Measurements from ENCODE around the gene NDST1. TPM values are rescaled to one million over a fixed set of nuclear protein-coding genes. Genes with fewer than 3 reads are reported as not detected.

NDST1 gene
- total and polyA plus RNA-seq, 10 of the 15 experiments (the other 5 are each of a cell fraction or from before 2014, with no cell fraction given), result 0.20 to 53.5 (median 12.9) TPM

- ATAC-seq, result peak; percentile 91
- intact Hi-C loops (cut with micrococcal nuclease; ENCODE audit: unreplicated experiment) (loop anchor here (1.0 to 5.0 kb wide), 5 partner anchors 96 to 604 kb away; partner anchors contain the start of genes RBM22 and SMIM3), in situ Hi-C loops (cut with MboI) (loop anchor here (5.0 kb wide), 2 partner anchors 92 to 287 kb away; partner anchors contain the start of gene IRGM)
- peaks cover 14% of the 10 kb centered on the region for H3K4me1 ChIP-seq (ENCODE audit: control insufficient read depth, insufficient read depth, low read length)
- no TSS peak for BruUV-seq (replicated peaks)
- no peaks in the 10 kb centered on the region; a peak in 1 of 4 replicates for H3K36me3 ChIP-seq (ENCODE audit: control insufficient read depth in 2 of 2, insufficient read depth in 2 of 2, low read length in 1 of 2)
- SMC1A ChIA-PET (ENCODE audit: uncharacterized antibody, unreplicated experiment), result interaction anchor here (0.7 to 8.2 kb wide), 37 partner anchors 8 to 604 kb away, joined by 3 to 61 read pairs (median 4); partner anchors contain the start of genes DCTN4, IRGM, MYOZ3 and RBM22
- no peak overlapping the region for H3K4me3 ChIP-seq
- RAD21 ChIA-PET (ENCODE audit: unreplicated experiment), result interaction anchor here (0.6 to 6.2 kb wide), 21 partner anchors 13 to 429 kb away, joined by 3 to 59 read pairs (median 4); partner anchors contain the start of genes IRGM and RBM22
- TF ChIP-seq RB1 (IDR thresholded peaks at IDR 0.05; ENCODE audit: borderline replicate concordance), result peak; percentile 41; the same call in 1 of the 2 replicates
- TF ChIP-seq CEBPZ (IDR thresholded peaks at IDR 0.05; ENCODE audit: low read depth, low read length), result no peak
- peak; percentile 63; the same call in 1 of the 2 replicates for TF ChIP-seq YY1 (IDR thresholded peaks at IDR 0.05; ENCODE audit: low read depth, low read length)
- TF ChIP-seq SMAD1 (IDR thresholded peaks at IDR 0.05; ENCODE audit: low read depth, partially characterized antibody), result no peak
- TF ChIP-seq CTCF (IDR thresholded peaks at IDR 0.05 in 2 of 3, conservative IDR thresholded peaks at IDR 0.05 in 1 of 3; ENCODE audit: control insufficient read depth in 2 of 3, extremely low read depth in 1 of 3, insufficient read depth in 1 of 3, low read depth in 3 of 3, low read length in 3 of 3), result peak; percentile 75 to 89 (median 86)
- TF ChIP-seq RELB (IDR thresholded peaks at IDR 0.05; ENCODE audit: low read depth), result no peak
- TF ChIP-seq IKZF2 (IDR thresholded peaks at IDR 0.05), result no peak
- TF ChIP-seq SMC3 (IDR thresholded peaks at IDR 0.05; ENCODE audit: borderline replicate concordance, low read length), result peak; percentile 97
- TF ChIP-seq RAD21 (IDR thresholded peaks at IDR 0.05; ENCODE audit: insufficient read depth, low read depth, low read length), result peak; percentile 96
- TF ChIP-seq MTA3 (IDR thresholded peaks at IDR 0.05; ENCODE audit: borderline replicate concordance, low read length), result no peak
- 0 out of 2 replicates have a peak, but pooled peaks have one; percentile 16 for TF ChIP-seq IRF4 (IDR thresholded peaks at IDR 0.05; ENCODE audit: low read depth, low read length)
- H3K4me2 ChIP-seq (ENCODE audit: control insufficient read depth, insufficient read depth), result no peak overlapping the region
- CTCF ChIA-PET, result interaction anchor here (0.6 to 12.0 kb wide), 63 partner anchors 9 to 1144 kb away, joined by 3 to 236 read pairs (median 4); partner anchors contain the start of genes IRGM, MYOZ3, RBM22 and RPS14
- no peaks in the 10 kb centered on the region for H4K20me1 ChIP-seq (ENCODE audit: control insufficient read depth, insufficient read depth)
- no peaks in the 10 kb centered on the region for H3K9me3 ChIP-seq (replicated peaks; ENCODE audit: control insufficient read depth, insufficient read depth, low read length)
- no peak overlapping the region for H3K9ac ChIP-seq (ENCODE audit: control insufficient read depth, insufficient read depth, low read length)
- peak; percentile 81 for FAIRE-seq
- H3K79me2 ChIP-seq (ENCODE audit: control insufficient read depth, insufficient read depth, low read length), result no peaks in the 10 kb centered on the region
- no peak overlapping the region for H2AFZ ChIP-seq (ENCODE audit: control insufficient read depth, low read depth, low read length)
- DNase-seq (ENCODE audit: low read depth, low spot score), result peak; percentile 42
- 19% methylated on average over 11 of the region's 11 CpGs for WGBS (ENCODE audit: insufficient coverage, insufficient replicate concordance, low lambda C conversion rate, missing lambda C conversion rate)
- POLR2A ChIA-PET, result interaction anchor here (1.5 to 2.4 kb wide), 2 partner anchors 140 to 286 kb away, joined by 4 to 8 read pairs; partner anchors contain the start of genes IRGM and RBM22
- no peak overlapping the region for H3K27ac ChIP-seq (ENCODE audit: control insufficient read depth, insufficient read depth)
- no peaks in the 10 kb centered on the region for H3K27me3 ChIP-seq (replicated peaks in 1 of 2; ENCODE audit: control insufficient read depth in 2 of 2, insufficient read depth in 2 of 2, low read length in 1 of 2)
Measured at GRCh38 chr5:150560401-150561191, 52.7 kb downstream of the NDST1 start.

Measured in GM12878 (cell line).